Measurements from ENCODE around the gene HSPB6. TPM values are rescaled to one million over a fixed set of nuclear protein-coding genes. Genes with fewer than 3 reads are reported as not detected.
"Not testable (repeated sequence)": the region's sequence is repeated elsewhere in the genome, so short reads cannot be mapped to it uniquely, and the experiment has no call there.

HSPB6 gene
- total RNA-seq, 1 donor from 2014 or later, result 5.0 TPM

DNA sequence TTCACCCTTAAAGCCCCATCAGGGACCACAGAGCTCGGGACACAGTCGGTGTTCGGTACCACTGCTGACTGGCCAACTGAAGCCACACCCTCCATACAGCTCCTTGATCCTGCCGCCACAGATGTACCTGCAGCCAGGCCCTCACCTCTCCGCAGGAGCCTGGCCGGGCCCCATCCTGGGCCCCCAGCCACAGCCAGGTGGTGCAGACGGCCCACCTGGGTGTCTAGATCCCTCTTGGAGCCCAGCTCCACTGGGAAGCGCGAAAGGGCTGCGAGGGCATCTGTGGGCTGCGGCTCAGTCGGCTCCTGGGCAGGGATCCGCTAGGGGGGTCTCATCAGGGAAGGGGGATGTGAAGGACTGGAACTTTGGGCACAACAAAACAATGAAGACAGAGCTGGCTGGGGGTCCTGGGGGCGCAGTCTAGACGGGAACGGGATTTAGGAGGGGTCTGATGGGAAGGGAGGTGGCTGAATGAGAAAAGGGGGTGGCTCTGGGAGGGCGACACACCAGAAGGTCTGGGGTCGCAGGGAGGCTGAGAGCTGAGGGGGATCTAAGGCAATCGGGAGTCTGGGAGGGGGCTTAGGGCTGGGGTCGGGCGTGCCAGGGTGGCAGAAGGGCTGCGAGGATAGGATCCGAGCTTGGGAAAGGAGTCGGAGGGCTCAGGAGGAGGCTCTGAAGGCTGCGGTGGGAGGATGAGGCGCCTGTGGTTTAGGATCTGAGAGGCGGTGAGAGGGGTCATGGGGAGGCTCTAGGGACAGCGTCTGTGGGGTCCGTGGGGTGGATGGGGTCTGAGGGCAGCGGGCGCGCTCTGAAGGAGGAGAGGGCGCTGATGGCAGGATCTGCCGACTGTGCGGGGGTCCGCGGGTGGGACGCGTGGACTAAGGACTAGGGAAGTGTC is 40.1 kb upstream of the HSPB6 start:
- DNase-seq (ENCODE audit: low spot score), result no peak
- H3K9me3 Mint-ChIP-seq (ENCODE audit: low read depth), result peaks cover 3% of the 10 kb centered on the region
- H3K27me3 Mint-ChIP-seq (ENCODE audit: low read depth), result peaks cover 22% of the 10 kb centered on the region
- TF ChIP-seq, protein P1, sequence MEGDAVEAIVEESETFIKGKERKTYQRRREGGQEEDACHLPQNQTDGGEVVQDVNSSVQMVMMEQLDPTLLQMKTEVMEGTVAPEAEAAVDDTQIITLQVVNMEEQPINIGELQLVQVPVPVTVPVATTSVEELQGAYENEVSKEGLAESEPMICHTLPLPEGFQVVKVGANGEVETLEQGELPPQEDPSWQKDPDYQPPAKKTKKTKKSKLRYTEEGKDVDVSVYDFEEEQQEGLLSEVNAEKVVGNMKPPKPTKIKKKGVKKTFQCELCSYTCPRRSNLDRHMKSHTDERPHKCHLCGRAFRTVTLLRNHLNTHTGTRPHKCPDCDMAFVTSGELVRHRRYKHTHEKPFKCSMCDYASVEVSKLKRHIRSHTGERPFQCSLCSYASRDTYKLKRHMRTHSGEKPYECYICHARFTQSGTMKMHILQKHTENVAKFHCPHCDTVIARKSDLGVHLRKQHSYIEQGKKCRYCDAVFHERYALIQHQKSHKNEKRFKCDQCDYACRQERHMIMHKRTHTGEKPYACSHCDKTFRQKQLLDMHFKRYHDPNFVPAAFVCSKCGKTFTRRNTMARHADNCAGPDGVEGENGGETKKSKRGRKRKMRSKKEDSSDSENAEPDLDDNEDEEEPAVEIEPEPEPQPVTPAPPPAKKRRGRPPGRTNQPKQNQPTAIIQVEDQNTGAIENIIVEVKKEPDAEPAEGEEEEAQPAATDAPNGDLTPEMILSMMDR (IDR thresholded peaks at IDR 0.05), result no peak
- H3K4me1 Mint-ChIP-seq (ENCODE audit: low read depth), result no peaks in the 10 kb centered on the region
- no peak overlapping the region for H3K27ac Mint-ChIP-seq (ENCODE audit: unreplicated experiment)
- no peaks in the 10 kb centered on the region for H3K36me3 Mint-ChIP-seq (ENCODE audit: low read depth)
- no peak overlapping the region for H3K4me3 Mint-ChIP-seq (ENCODE audit: unreplicated experiment)

DNA sequence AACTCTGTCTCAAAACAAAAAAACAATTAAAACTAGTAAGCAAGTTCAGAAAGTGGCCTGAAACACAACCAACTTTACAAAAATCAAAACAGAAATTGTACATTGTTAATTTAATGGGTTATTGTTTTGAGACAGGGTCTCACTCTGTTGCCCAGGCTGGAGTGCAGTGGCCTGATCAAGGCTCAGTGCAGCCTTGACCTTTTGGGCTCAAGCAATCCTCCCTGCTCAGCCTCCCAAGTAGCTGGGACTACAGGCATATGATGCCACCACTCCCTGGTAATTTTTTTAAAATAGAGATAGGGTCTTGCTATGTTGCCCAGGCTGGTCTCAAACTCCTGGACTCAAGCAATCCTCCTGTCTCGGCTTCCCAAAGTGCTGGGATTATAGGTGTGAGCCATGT is 38.7 kb upstream of the HSPB6 start:
- not testable (repeated sequence) for DNase-seq (ENCODE audit: low spot score); H3K9me3 Mint-ChIP-seq (ENCODE audit: low read depth); H3K36me3 Mint-ChIP-seq (ENCODE audit: low read depth); H3K4me1 Mint-ChIP-seq (ENCODE audit: low read depth); H3K4me3 Mint-ChIP-seq (ENCODE audit: unreplicated experiment); H3K27ac Mint-ChIP-seq (ENCODE audit: unreplicated experiment)
- peaks cover 19% of the 10 kb centered on the region for H3K27me3 Mint-ChIP-seq (ENCODE audit: low read depth)

DNA sequence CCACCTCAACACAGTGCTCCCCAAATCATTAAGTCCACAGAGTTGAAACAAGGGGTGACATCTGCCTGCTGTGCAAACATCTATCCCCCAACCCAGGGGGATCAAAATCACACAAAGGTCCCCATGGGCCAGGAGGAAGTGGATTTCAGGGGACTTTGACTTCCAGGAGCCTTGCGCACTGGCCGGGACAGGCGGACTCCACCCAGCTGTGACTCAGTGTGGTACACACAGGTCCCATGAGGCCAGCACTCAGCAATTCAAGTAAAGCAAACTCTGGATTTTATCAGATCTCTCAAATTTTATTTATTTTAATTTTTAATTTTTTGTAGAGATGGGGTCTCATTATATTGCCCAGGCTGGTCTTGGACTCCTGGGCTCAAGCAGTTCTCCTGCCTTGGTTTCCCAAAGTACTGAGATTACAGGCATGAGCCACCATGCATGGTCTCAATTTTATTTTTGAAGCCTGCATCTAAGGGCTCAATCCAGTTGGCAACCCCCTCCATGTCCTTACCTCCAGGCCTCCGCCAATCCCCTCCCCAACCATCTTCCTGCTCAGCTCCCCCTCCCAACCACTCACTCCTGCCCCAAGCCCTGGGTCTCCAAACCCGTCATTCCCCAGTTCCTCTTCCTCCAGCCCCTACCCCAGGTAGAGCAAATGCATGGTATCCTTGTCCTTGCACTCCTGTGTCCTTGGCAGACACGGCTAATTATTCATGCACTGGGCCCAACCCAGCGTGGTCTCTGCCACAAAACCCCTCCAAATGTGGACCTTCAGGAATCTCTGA is 36.7 kb upstream of the HSPB6 start:
- Mint-ChIP-seq H3K4me3 (ENCODE audit: unreplicated experiment) (no peak overlapping the region), H3K4me1 (ENCODE audit: low read depth) (no peaks in the 10 kb centered on the region), H3K27me3 (ENCODE audit: low read depth) (peaks cover 17% of the 10 kb centered on the region), H3K9me3 (ENCODE audit: low read depth) (no peaks in the 10 kb centered on the region), H3K27ac (ENCODE audit: unreplicated experiment) (no peak overlapping the region), H3K36me3 (ENCODE audit: low read depth) (no peaks in the 10 kb centered on the region)
- TF ChIP-seq, protein P1 (IDR thresholded peaks at IDR 0.05), result no peak
- no peak for DNase-seq (ENCODE audit: low spot score)

DNA sequence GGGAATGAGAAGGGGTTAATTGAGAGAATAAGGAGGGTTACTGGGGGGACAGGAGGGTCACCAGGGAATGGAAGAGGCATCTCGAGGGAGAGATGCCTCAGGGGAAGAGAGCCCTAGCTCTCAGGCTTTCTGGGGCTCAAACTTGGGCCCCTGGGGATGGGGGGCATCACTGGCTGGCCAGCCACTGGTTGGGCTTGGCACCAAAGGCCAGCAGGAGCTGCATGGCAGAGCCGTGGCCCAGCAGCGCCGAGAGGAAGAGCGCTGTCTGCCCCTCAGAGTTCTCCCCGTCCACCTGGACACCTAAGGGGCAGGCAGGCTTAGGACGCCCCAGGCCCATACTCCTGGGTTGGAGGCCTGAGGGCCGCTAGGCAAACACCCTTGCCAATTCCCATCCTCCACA is 36.1 kb upstream of the HSPB6 start:
- Mint-ChIP-seq H3K4me3 (ENCODE audit: unreplicated experiment) (no peak overlapping the region), H3K9me3 (ENCODE audit: low read depth) (no peaks in the 10 kb centered on the region), H3K27ac (ENCODE audit: unreplicated experiment) (no peak overlapping the region), H3K27me3 (ENCODE audit: low read depth) (peaks cover 13% of the 10 kb centered on the region), H3K36me3 (ENCODE audit: low read depth) (no peaks in the 10 kb centered on the region), H3K4me1 (ENCODE audit: low read depth) (no peaks in the 10 kb centered on the region)
- TF ChIP-seq, protein P1 (IDR thresholded peaks at IDR 0.05), result no peak
- no peak for DNase-seq (ENCODE audit: low spot score)

DNA sequence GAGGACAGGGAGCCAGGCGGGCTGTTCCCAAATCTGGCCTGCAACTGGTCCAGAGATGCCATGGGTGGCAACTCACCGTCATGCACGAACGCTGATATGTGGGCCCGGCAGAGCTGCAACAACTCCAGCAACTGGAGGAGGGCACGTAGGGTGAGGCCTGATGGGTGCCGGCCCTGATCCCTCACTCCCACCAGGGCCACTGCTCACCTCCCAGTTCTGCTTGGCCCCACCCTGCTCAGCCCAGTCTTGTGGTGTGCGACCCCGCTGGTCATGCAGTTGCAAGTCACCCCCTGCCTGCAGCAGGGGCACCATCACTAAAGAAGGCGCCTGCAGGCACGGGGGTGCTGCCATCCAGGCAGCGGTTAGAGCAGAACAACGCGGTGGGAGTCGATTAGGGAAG is 35.5 kb upstream of the HSPB6 start:
- Mint-ChIP-seq H3K36me3 (ENCODE audit: low read depth) (no peaks in the 10 kb centered on the region), H3K27me3 (ENCODE audit: low read depth) (peaks cover 12% of the 10 kb centered on the region), H3K9me3 (ENCODE audit: low read depth) (no peaks in the 10 kb centered on the region), H3K4me1 (ENCODE audit: low read depth) (no peaks in the 10 kb centered on the region), H3K4me3 (ENCODE audit: unreplicated experiment) (no peak overlapping the region), H3K27ac (ENCODE audit: unreplicated experiment) (no peak overlapping the region)
- DNase-seq (ENCODE audit: low spot score), result no peak
- TF ChIP-seq, protein P1 (IDR thresholded peaks at IDR 0.05), result no peak
